OCI-LY3 (cell line): ENCODE measurements around the gene UBE2G2.

Source experiments
- CTCF ChIP-seq: fragments of 200-600, 300-600 bp; sonication (generic); IDR thresholded peaks from 2 replicates; pipeline ENCODE4 v1.5.1; 2014; ENCODE audit warnings: antibody characterized with exemption, low read length, low read depth
- EZH2phosphoT487 ChIP-seq: fragments of 200-600 bp; shearing (Covaris generic); IDR thresholded peaks from 2 replicates; pipeline ENCODE4 v1.6.1; 2018; ENCODE audit warnings: antibody characterized with exemption, mixed run types, low read depth

GRCh38 chr21:44850208-44850800, 48.7 kb upstream of the UBE2G2 start:
- TF ChIP-seq CTCF (no peak), EZH2phosphoT487 (no peak)
